ENCODE results near the gene PTTG1IP. TPM values are rescaled to one million over a fixed set of nuclear protein-coding genes. Genes with fewer than 3 reads are reported as not detected.

The PTTG1IP gene
- total and polyA plus RNA-seq, 2 of the 13 experiments (the other 11 are each of a cell fraction or from before 2014, with no cell fraction given), result 161 to 700 TPM

DNA sequence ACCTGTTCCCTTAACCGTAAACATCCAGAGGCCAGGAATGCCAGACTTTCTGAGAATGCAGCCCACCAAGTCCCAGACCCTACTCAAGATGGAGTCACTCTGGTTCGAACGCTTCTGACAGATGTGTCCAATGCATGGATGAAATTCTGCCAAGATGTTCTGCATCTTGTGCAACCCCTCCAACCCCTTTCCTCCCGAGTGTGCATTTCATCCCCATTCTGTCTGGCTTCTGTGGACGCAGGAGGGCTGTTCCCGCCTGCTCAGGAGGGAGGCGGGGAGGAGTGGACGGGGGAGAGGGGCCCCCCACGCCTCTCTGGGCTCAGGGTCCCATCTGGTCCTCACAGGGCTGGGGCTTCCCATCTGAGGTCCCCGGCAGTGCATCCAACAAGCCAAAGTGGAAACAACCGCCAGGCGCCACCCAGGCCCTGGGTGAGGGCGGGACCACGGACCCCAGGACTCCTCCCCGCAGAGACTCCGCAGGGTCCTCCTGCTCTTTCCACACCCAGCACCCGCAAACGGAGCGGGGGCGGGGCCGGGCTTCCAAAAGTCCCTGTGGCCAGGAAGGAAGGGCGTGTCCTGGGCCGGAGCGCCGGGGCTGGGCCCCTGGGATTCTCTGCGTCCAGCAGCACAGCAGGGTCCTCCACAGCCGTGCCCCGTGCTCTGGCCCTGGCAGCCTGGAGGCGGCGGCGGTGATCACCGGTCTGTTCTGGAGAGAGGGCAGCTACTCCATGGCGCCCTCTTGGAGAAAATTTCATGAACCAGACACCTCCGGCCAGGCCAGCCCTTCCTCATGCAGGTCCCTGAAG is 27.9 kb downstream of the PTTG1IP start:
- DNase-seq (ENCODE audit: low spot score), result peak; percentile 76
- no peaks in the 10 kb centered on the region for H3K9me3 ChIP-seq (ENCODE audit: low read length)
- H3K36me3 ChIP-seq (replicated peaks in 1 of 2; ENCODE audit: control insufficient read depth in 1 of 2, insufficient read depth in 2 of 2, low read length in 2 of 2), result peaks cover 13 to 20% of the 10 kb centered on the region in 2 experiments
- H2AFZ ChIP-seq (ENCODE audit: low read length), result no peak overlapping the region
- H3K9ac ChIP-seq (ENCODE audit: insufficient read depth, low read depth, low read length), result peak overlapping the region; percentile 36; the same call in 1 of the 2 replicates
- H3K4me3 ChIP-seq (replicated peaks in 1 of 3; ENCODE audit: insufficient read depth in 1 of 3, low read depth in 2 of 3, low read length in 3 of 3), result peak overlapping the region; percentile 43 to 67 (median 58)
- peak; percentile 77 for ATAC-seq
- BruUV-seq (replicated peaks), result no TSS peak
- in situ Hi-C loops (cut with HindIII; ENCODE audit: extremely low pct_ligation_motif_present, low pct_unique_long_range_greater_than_20kb) (loop anchor here (5.0 kb wide), 2 partner anchors 43 to 67 kb away; partner anchors contain the start of gene UBE2G2), intact Hi-C loops (cut with micrococcal nuclease; ENCODE audit: unreplicated experiment) (loop anchor here (1.0 to 10.0 kb wide), 3 partner anchors 27 to 69 kb away; partner anchors contain the start of gene PTTG1IP)
- peaks cover 1 to 37% of the 10 kb centered on the region in 2 experiments; a peak in 4 of 5 replicates for H3K27me3 ChIP-seq (ENCODE audit: control insufficient read depth in 1 of 2, insufficient read depth in 2 of 2, low read length in 2 of 2)
- ChIA-PET POLR2A (interaction anchor here (0.9 to 3.0 kb wide), 2 partner anchors 28 to 43 kb away, joined by 4 to 9 read pairs; partner anchors contain the start of genes PTTG1IP and UBE2G2), CTCF (ENCODE audit: low intra/inter-chr PET ratio, low total read pairs) (interaction anchor here (0.9 kb wide), 1 partner anchor 45 kb away, joined by 4 read pairs; the partner anchor contains the start of gene UBE2G2)
- H4K20me1 ChIP-seq (ENCODE audit: insufficient read depth, low read length), result peaks cover 25% of the 10 kb centered on the region; the same call in 1 of the 2 replicates
- no peak for FAIRE-seq
- peak overlapping the region; percentile 88 for H3K4me2 ChIP-seq (ENCODE audit: low read depth, low read length)
- H3K79me2 ChIP-seq (ENCODE audit: insufficient read depth, low read length), result no peaks in the 10 kb centered on the region
- peaks cover 52% of the 10 kb centered on the region for H3K4me1 ChIP-seq (ENCODE audit: insufficient read depth, low read length)
- WGBS (ENCODE audit: low lambda C conversion rate), result 7% methylated on average over 14 of the region's 34 CpGs
- no peak overlapping the region for H3K27ac ChIP-seq (ENCODE audit: extremely low read length, insufficient read depth, low read length)
- TF ChIP-seq IKZF1 (IDR thresholded peaks at IDR 0.05), result no peak
- no peak for TF ChIP-seq ZNF530 (CRISPR knock-in tag; IDR thresholded peaks at IDR 0.05; ENCODE audit: low read depth)
- no peak for TF ChIP-seq ZNF143 (CRISPR knock-in tag; IDR thresholded peaks at IDR 0.05)
- no peak for TF ChIP-seq ZNF136 (CRISPR knock-in tag; IDR thresholded peaks at IDR 0.05; ENCODE audit: low read depth)
- no peak for TF ChIP-seq FLYWCH1 (CRISPR knock-in tag; IDR thresholded peaks at IDR 0.05)
- TF ChIP-seq ELF4 (CRISPR knock-in tag; IDR thresholded peaks at IDR 0.05; ENCODE audit: borderline replicate concordance), result no peak
- peak; percentile 69 for TF ChIP-seq KDM2A (CRISPR knock-in tag; IDR thresholded peaks at IDR 0.05; ENCODE audit: borderline replicate concordance, low read depth)
- TF ChIP-seq STAT5B (CRISPR knock-in tag; IDR thresholded peaks at IDR 0.05), result no peak
- TF ChIP-seq EHMT2 (IDR thresholded peaks at IDR 0.05; ENCODE audit: borderline replicate concordance, low read depth, low read length), result no peak
- TF ChIP-seq, protein P1, sequence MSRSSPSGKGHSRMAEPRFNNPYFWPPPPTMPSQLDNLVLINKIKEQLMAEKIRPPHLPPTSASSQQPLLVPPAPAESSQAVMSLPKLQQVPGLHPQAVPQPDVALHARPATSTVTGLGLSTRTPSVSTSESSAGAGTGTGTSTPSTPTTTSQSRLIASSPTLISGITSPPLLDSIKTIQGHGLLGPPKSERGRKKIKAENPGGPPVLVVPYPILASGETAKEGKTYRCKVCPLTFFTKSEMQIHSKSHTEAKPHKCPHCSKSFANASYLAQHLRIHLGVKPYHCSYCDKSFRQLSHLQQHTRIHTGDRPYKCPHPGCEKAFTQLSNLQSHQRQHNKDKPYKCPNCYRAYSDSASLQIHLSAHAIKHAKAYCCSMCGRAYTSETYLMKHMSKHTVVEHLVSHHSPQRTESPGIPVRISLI (CRISPR knock-in tag; IDR thresholded peaks at IDR 0.05; ENCODE audit: borderline replicate concordance), result no peak; the same call in 1 of the 2 replicates
- TF ChIP-seq, protein P2, sequence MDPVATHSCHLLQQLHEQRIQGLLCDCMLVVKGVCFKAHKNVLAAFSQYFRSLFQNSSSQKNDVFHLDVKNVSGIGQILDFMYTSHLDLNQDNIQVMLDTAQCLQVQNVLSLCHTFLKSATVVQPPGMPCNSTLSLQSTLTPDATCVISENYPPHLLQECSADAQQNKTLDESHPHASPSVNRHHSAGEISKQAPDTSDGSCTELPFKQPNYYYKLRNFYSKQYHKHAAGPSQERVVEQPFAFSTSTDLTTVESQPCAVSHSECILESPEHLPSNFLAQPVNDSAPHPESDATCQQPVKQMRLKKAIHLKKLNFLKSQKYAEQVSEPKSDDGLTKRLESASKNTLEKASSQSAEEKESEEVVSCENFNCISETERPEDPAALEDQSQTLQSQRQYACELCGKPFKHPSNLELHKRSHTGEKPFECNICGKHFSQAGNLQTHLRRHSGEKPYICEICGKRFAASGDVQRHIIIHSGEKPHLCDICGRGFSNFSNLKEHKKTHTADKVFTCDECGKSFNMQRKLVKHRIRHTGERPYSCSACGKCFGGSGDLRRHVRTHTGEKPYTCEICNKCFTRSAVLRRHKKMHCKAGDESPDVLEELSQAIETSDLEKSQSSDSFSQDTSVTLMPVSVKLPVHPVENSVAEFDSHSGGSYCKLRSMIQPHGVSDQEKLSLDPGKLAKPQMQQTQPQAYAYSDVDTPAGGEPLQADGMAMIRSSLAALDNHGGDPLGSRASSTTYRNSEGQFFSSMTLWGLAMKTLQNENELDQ (CRISPR knock-in tag; IDR thresholded peaks at IDR 0.05; ENCODE audit: borderline replicate concordance), result no peak
- no peak for TF ChIP-seq ZNF616 (CRISPR knock-in tag; IDR thresholded peaks at IDR 0.05; ENCODE audit: low read depth)
- TF ChIP-seq TBX2 (CRISPR knock-in tag; IDR thresholded peaks at IDR 0.05; ENCODE audit: borderline replicate concordance), result no peak
- TF ChIP-seq YEATS2 (CRISPR knock-in tag; IDR thresholded peaks at IDR 0.05; ENCODE audit: borderline replicate concordance), result no peak
- no peak for TF ChIP-seq PITX1 (CRISPR knock-in tag; IDR thresholded peaks at IDR 0.05)
- TF ChIP-seq, protein P3, sequence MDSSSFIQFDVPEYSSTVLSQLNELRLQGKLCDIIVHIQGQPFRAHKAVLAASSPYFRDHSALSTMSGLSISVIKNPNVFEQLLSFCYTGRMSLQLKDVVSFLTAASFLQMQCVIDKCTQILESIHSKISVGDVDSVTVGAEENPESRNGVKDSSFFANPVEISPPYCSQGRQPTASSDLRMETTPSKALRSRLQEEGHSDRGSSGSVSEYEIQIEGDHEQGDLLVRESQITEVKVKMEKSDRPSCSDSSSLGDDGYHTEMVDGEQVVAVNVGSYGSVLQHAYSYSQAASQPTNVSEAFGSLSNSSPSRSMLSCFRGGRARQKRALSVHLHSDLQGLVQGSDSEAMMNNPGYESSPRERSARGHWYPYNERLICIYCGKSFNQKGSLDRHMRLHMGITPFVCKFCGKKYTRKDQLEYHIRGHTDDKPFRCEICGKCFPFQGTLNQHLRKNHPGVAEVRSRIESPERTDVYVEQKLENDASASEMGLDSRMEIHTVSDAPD (CRISPR knock-in tag; IDR thresholded peaks at IDR 0.05), result no peak
- TF ChIP-seq TOPORS (CRISPR knock-in tag; IDR thresholded peaks at IDR 0.05), result no peak

Data from HepG2 (cell line).